A673 (cell line): ENCODE results near the gene PDGFC. TPM values are rescaled to one million over a fixed set of nuclear protein-coding genes. Genes with fewer than 3 reads are reported as not detected.

ENCODE experiments used
- BruUV-seq: library from RNA; stranded (reverse); fragments of 400-500 nt; replicated peaks from 2 replicates; lab custom pipeline; 2021; lab: Mats Ljungman, UMichigan
- CTCF ChIA-PET: fragments of 300-600 bp; sonication (Branson Sonifier 250); formaldehyde crosslinking; loops from one replicate; lab custom pipeline; 2022; ENCODE audit warnings: antibody characterized with exemption; lab: Charles Lee
- POLR2A ChIA-PET: fragments of 300-600 bp; sonication (Branson Sonifier 250); formaldehyde crosslinking; loops from one replicate; lab custom pipeline; 2022; ENCODE audit warnings: antibody characterized with exemption; ENCODE audit not compliant: low non-redundant PET; lab: Charles Lee
- DNase-seq: peaks from one replicate; pipeline ENCODE4 v3.0.0-alpha.2; 2015; ENCODE audit warnings: low spot score
- H3K27ac ChIP-seq: fragments of 200-600 bp; sonication (generic); 2 replicates; pipeline ENCODE4 v1.5.1; 2016; ENCODE audit warnings: mixed run types, low read depth, mild to moderate bottlenecking, mixed read lengths, antibody characterized with exemption, low read length; ENCODE audit not compliant: poor library complexity, severe bottlenecking
- H3K27me3 ChIP-seq: fragments of 200-600 bp; sonication (generic); replicated peaks from 2 replicates; pipeline ENCODE4 v1.6.1; 2017; ENCODE audit warnings: mixed run types, low read depth, mild to moderate bottlenecking, mixed read lengths, antibody characterized with exemption, low read length; ENCODE audit not compliant: insufficient read depth, poor library complexity
- H3K36me3 ChIP-seq: fragments of 200-600 bp; sonication (generic); 2 replicates; pipeline ENCODE4 v1.6.1; 2016; ENCODE audit warnings: mixed run types, mild to moderate bottlenecking, mixed read lengths, antibody characterized with exemption, low read length; ENCODE audit not compliant: insufficient read depth, poor library complexity, severe bottlenecking
- H3K4me1 ChIP-seq: fragments of 200-600 bp; sonication (generic); 2 replicates; pipeline ENCODE4 v1.6.1; 2017; ENCODE audit warnings: mixed run types, mild to moderate bottlenecking, mixed read lengths, antibody characterized with exemption, low read length; ENCODE audit not compliant: insufficient read depth, poor library complexity, severe bottlenecking
- H3K4me3 ChIP-seq: fragments of 200-600 bp; sonication (generic); 2 replicates; pipeline ENCODE4 v1.5.1; 2016; ENCODE audit warnings: low read depth, mixed run types, mild to moderate bottlenecking, mixed read lengths, low read length; ENCODE audit not compliant: poor library complexity, severe bottlenecking
- H3K9me3 ChIP-seq: fragments of 200-600 bp; sonication (generic); 2 replicates; pipeline ENCODE4 v1.6.1; 2016; ENCODE audit warnings: mixed run types, low read depth, mild to moderate bottlenecking, mixed read lengths, antibody characterized with exemption, low read length; ENCODE audit not compliant: poor library complexity, severe bottlenecking
- EZH2 ChIP-seq: fragments of 200-600 bp; sonication (generic); IDR thresholded peaks from 2 replicates; pipeline ENCODE4 v1.6.1; 2017; ENCODE audit warnings: borderline replicate concordance, low read depth, mild to moderate bottlenecking, mixed read lengths, antibody characterized with exemption, low read length; ENCODE audit not compliant: poor library complexity, severe bottlenecking
- intact Hi-C: fragments of 100-400 bp; cut with micrococcal nuclease; formaldehyde crosslinking; loops from one replicate; pipeline ENCODE4 v1.10.0; 2022; ENCODE audit not compliant: unreplicated experiment
- total RNA-seq: library from RNA; stranded (reverse); gene quantifications from 2 replicates; pipeline ENCODE4 v1.2.3, GENCODE V29; 2021
- TF ChIP-seq, protein P1 (sequence below): fragments of 300-800, 200-600 bp; sonication (generic); conservative IDR thresholded peaks from 2 replicates; pipeline ENCODE4 v1.5.1; 2017; ENCODE audit warnings: low read depth, mild to moderate bottlenecking, antibody characterized with exemption, low read length, moderate library complexity, mixed read lengths

Gene PDGFC
- total RNA-seq, 1 experiment from 2014 or later = 28.0 TPM

DNA sequence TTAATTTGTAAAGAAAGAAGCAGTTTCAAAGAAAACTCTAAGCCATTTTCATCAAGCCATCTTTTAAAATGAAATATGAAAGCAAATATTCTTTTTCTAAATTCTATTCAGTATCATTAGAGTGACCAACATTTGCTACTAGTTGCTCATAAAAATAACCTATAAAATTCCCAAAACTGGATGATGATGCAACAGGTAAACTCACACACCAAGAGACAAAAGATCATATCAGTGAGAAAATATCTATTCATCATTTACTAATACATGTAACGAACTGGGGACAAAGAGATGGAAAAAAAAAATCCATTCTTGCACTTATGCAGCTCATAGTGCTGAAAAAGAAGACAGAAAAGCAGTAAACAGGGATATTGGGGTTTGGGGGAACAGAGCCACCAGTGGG lies 48.1 kb downstream of the PDGFC start:
- Histone ChIP-seq H3K27ac (no peak overlapping the region), H3K9me3 (no peaks in the 10 kb centered on the region), H3K4me1 (peaks cover 4% of the 10 kb centered on the region), H3K36me3 (no peaks in the 10 kb centered on the region), H3K27me3 (no peaks in the 10 kb centered on the region), H3K4me3 (no peak overlapping the region)
- intact Hi-C loops = no loop called here
- POLR2A ChIA-PET = no interaction called here
- CTCF ChIA-PET = no interaction called here
- no peak for TF ChIP-seq EZH2
- TF ChIP-seq, protein P1, sequence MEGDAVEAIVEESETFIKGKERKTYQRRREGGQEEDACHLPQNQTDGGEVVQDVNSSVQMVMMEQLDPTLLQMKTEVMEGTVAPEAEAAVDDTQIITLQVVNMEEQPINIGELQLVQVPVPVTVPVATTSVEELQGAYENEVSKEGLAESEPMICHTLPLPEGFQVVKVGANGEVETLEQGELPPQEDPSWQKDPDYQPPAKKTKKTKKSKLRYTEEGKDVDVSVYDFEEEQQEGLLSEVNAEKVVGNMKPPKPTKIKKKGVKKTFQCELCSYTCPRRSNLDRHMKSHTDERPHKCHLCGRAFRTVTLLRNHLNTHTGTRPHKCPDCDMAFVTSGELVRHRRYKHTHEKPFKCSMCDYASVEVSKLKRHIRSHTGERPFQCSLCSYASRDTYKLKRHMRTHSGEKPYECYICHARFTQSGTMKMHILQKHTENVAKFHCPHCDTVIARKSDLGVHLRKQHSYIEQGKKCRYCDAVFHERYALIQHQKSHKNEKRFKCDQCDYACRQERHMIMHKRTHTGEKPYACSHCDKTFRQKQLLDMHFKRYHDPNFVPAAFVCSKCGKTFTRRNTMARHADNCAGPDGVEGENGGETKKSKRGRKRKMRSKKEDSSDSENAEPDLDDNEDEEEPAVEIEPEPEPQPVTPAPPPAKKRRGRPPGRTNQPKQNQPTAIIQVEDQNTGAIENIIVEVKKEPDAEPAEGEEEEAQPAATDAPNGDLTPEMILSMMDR = no peak
- BruUV-seq = no TSS peak
- DNase-seq = no peak

DNA sequence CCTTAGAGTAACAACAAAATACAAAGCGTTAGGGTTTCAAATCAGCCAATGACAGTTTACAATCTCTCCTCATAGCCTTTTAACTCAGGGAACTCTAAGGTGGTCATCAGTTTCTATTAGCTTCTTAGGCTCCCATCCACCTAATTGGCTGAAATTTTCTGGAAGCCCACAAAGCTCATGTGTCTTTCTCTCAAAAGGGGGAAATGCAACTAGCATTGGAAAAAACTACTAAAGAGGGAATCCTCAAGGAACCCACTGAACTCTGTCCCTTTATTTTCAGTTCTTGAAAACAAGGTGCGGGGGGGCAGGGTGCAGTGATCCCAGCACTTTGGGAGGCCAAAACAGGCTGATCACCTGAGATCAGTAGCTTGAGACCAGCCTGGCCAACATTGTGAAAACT lies 56.4 kb downstream of the PDGFC start:
- POLR2A ChIA-PET = no interaction called here

DNA sequence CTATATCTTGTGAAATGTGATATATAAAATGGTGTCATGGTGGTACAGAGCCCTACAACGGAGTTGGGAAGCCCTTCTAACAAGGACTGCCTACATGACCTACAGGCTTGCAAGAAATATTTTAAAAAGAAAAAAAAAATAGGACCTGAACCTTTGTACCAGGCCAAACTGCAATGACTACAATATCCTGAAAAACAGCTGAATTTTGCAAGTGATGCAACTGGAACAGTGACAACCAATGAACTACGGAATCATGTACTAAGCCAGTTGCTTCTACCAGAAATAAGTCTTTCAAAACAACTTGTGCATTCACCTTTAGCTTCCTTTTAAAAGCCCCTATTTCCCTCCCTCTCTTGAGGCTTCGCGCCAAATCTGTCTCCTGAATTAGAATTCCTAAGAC lies 58.4 kb downstream of the PDGFC start:
- H3K36me3 ChIP-seq = no peaks in the 10 kb centered on the region
- no peak overlapping the region for H3K4me3 ChIP-seq
- TF ChIP-seq, protein P1 = no peak
- TF ChIP-seq EZH2 = no peak

More for the DNA sequence above, 56.4 kb downstream of the PDGFC start:
- Histone ChIP-seq H3K27ac (no peak overlapping the region), H3K36me3 (no peaks in the 10 kb centered on the region), H3K4me1 (peaks cover 4% of the 10 kb centered on the region), H3K9me3 (no peaks in the 10 kb centered on the region), H3K27me3 (no peaks in the 10 kb centered on the region), H3K4me3 (no peak overlapping the region)
- CTCF ChIA-PET = interaction anchor here (0.6 kb wide), 1 partner anchor 17 kb away, joined by 4 read pairs; no protein-coding TSS in a partner anchor
- DNase-seq = no peak
- no TSS peak for BruUV-seq
- intact Hi-C loops = no loop called here
- TF ChIP-seq, protein P1 = no peak
- TF ChIP-seq EZH2 = no peak

More for the DNA sequence above, 58.4 kb downstream of the PDGFC start:
- ChIA-PET CTCF (no interaction called here), POLR2A (no interaction called here)
- no peak for DNase-seq
- Histone ChIP-seq H3K27ac (no peak overlapping the region), H3K4me1 (peaks cover 7% of the 10 kb centered on the region), H3K27me3 (no peaks in the 10 kb centered on the region), H3K9me3 (no peaks in the 10 kb centered on the region)
- intact Hi-C loops = no loop called here
- BruUV-seq = no TSS peak
